ENCODE results near the gene CCP110.

GRCh38 chr16:19525385-19525723 is 1.6 kb downstream of the CCP110 start:
- no peak for TF ChIP-seq CTCF (IDR thresholded peaks at IDR 0.05)
- no peak for TF ChIP-seq POLR2A (IDR thresholded peaks at IDR 0.05)
